ENCODE results near the gene WDR70.

The WDR70 gene

DNA sequence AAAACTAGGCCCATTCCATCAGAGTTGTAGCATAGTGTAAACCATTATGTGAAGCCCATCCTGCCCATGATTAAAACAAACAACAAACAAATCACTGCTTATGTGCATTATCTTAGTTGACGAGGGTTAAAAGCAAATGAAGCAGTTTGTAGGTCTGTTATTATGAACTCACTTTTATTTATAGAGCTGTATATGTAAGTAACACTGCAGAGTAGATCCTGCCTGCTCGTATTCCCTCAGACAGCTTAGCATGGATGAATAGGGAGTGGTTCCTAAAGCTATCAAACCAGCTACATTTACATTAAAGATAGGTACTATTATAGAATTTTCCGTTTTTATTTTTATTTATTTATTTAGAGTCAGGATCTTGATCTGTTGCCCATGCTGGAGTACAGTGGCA, 348.1 kb downstream of the WDR70 start:
- no peak for DNase-seq

DNA sequence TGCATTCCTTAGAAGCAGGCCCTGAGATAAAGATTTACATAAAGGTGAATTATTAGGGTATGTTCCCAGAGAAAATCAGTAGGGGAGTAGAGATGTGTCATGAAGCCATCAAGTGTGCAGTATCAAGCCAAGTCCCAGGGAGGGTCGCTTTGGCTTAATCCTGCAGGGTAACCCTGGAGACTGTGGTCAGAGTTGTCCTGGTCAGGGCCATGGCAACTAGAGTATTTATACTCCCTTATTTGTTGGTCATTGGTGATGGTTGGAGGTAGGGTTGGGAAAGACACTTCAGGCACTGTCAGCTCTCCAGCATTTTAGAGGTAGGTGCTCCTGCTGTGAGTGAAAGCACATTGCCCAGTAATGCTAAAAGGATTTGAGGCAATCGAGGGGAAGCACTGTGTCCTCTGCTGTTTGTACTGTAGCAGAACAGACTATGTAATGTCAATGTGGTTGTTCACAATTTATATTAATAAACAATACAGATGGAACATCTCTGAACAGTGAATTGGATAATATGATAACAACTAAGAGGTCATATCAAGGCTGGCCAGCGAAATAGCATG, 351.9 kb downstream of the WDR70 start:
- DNase-seq, result no peak

DNA sequence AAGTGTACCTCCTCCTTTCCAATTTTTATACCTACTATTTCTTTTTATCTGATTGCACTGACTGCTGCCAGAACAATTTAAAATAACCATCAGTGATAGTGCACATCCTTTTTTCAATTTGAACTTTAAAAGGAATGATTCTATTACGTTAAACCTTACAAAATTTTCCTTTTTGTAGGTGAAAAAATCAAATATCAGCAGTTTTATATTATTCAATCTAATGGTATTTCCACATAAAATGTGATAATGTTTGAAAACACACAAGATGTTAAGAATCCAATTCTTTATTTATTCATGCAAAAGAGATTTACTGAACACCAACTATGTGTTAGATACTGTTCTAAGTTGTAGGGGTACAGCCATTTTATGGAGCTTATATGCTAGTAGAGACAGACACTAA, 355.0 kb downstream of the WDR70 start:
- no peak for DNase-seq

DNA sequence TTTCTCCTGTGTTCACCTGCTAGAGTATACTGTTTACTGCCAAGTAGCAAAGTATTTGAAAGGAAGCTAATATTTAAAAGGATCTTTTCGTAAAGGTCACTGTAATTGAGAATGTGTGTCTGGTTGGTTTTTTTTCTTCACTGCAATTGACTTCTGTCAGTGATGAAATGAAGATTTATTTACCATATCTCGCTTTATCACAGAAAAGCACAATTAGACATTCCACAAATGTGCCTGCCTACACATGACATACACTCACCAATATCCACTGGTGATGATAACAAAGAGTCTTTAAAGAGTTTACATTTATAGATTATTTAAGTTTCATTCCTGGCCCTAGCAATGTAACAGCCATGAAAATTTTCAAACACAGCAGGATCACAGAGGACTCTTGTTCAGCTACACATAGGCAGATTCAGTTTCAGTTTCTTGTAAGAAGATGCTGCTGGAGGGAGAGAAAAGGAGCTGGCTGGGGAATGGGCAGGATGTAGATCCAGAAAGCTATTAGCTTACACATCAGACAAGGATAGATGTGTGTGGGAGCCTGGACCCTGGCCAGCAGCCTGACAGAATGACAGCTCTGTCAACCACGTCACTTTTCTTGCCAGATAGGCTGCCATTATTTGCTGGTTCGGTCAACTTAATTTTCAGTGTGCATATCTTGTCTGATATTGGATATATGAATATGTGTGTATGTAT, 356.7 kb downstream of the WDR70 start:
- DNase-seq, result no peak

DNA sequence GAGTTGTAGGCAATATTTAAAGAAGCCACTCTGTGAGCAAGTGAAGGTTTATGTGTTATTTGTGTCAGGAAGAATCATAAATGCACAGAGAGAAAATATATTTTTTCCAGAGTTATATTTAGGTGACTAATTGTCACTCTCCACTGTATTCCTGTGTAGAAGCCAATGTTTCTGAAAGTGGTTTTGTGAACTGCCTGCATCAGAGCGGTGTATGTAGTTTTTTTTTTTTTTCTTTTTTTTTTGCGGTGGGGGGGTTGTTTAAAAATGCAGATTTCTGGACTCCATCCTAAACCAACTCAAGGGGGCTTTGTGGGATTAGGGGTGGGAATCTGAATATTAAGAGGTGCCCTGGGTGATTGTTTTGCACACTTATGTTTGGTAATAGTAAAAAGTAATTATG, 357.3 kb downstream of the WDR70 start:
- no peak for DNase-seq

DNA sequence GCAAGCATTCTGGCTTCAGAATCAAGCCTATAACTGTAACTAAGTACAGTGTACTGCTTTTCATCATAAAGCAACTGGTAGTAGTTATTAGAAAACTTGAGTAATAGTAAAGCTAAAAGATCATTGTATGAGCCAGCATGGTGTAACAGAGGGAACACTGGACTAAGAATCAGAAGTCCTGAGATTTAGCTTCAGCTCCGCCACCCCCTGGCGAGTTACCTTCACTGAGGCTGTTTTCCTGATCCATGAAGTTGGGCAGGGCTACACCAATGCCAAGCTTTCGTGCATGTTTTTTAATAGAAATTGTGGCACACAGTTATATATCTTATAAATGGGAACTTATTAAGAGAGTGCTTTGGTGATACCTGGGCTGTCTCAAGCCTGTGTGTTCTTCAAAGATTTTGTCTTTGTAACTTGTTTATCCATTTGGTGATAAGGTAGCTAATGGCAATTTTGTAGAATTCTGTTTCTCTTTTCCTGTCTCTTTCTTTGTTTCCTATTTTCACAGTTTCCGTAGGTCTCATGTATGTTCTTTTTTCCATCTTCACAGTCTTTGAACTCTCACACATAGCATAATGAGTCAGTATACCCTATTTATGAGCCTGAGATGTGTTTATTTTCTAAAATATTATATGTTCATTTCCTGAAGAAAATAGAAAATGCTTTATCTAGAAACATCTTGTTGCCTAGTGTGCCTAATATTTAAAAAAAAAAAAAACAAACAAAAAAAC, 358.4 kb downstream of the WDR70 start:
- DNase-seq, result no peak

DNA sequence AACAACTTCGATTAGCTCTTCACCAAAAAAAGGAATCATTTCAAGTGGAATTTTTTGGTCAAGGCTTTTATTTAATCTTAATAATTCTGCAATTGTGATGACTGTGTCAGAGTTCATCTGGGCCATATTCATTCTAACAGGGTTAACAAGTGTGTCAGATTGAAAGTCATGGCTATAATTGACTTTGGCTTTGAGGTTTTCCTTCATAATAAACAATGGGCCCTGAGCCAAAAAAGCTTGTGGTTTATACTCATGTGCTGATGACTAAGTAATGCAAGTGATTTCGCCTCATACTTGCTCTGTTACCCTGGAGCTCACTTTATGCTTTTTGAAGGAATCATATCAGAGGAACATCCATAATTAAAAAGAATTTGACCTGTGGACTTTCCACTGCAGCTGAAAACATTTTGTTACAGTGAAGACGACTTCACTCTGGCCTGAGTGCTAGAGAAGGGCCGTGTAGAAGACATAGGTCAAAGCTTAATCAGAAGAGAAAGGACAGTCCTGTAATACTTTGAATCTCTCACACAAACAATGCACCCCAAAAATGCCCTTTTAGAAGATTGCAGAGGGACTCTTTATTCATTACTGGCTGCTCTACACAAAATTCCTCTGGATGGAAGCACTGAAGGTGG, 359.1 kb downstream of the WDR70 start:
- no peak for DNase-seq

DNA sequence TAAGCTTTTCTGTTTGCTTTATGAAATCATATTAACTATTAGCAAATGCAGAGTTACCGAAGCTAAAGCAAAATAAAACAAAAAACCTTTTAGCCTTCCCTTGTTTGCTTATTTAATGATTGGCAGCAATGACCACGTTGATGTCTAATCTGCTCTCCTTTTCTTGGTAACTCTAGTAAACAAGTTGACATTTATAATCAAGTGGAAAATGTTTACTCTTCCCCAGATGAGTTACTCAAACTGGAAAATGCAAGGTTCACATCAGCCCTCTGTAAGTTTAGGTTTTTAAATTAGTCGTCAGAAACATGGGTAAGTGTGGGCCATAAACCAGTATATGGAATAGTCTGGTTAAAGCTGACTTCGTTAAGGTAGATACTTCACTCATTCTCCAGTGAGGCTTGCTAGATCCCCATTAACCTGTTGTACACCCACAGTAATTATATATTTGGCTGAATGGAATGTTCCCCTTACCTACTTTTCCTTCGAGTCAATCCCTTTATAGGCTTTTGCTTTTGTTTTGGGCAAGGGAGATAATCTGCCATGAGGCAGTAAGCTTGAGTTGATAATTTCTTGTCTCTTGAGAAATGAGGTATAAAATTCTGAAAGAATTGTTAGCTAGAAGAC, 359.9 kb downstream of the WDR70 start:
- no peak for DNase-seq

DNA sequence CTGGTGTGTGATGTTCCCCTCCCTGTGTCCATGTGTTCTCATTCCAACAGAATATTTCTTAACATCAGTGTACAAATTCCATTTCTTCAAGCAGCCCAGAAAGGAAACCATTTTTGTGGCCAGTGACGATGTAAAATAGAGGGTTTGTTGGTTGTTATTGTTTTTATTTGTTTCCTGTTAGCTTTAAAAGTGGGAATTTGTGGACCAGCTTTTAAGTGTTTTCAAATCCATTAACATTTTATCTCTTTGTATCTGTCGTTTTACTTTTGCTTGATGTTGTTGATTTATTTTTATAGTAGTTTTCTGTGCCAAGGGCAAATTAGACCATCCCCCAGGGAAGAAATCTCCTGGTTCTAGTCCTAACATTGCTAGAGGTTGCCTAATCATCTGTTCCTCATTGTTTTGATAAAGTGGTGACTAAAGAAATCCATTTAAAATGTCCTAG, 360.7 kb downstream of the WDR70 start:
- DNase-seq, result no peak

DNA sequence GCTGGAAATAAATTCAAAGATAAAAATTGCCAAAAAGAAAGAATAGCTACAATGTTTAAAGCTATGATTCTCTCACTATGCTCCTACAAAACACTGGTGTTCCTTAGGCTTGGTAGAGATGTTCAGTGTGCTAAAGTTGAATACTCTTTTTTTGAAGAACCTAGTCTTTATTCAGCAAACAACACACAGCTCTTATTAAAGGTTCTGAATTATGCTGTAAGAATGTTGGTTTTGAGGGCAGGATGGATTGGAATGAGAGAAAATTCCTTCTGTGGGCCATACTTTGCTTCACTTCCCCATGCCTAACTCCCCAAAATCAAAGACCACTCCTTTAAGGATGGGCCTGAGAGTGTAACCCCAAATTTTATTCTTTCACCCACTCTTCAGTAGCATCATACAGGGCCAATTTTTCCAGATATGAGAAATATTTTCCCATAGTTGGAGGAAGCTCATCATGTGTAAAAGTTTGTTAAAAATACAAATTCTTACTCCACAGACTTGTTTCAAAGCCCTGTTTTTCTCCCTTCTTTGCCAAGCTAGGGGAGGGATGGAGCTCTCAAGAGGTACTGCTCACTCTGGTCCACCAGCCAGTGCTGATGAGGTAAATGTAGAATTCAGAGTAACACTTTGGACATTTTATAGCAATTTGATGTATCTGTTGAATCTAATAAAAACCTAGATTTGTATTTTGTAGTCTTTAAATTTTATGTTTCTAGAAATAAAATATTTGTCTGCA, 361.4 kb downstream of the WDR70 start:
- DNase-seq, result no peak

DNA sequence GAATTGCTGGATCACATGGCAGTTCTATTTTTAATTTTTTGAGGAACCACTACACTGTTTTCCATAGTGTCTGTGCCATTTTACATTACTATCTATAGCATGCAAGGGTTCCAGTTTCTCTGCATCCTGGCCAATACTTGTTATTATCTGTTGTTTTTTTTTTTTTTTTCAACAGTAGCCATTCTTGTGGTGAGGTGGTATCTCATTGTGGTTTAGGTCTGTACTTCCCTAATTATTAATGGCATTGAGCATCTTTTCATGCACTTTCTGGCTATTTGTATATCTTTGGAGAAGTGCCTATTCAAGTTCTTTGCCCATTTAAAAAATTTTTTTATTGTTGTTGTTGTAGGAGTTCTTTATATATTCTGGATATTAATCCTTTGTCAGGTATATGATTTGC, 363.0 kb downstream of the WDR70 start:
- DNase-seq, result no peak

DNA sequence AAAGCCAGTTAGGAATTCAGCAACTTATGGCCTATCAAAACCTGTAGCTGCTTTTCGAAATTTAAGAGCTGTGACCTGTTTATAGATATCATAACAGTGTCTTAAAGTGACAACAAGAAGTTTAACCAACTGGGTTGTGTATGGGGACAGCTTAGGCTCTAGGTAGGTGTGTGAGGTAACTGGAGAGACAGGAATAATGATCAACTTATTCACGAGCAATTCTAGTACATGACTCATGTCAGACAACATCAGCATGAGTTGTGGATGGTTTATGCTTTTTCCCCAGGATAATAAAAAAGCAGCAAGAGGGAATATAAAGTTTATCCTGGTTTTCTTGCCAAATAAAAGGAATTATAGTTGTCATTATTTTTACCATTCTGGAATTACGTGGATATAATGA, 372.1 kb downstream of the WDR70 start:
- no peak for DNase-seq

DNA sequence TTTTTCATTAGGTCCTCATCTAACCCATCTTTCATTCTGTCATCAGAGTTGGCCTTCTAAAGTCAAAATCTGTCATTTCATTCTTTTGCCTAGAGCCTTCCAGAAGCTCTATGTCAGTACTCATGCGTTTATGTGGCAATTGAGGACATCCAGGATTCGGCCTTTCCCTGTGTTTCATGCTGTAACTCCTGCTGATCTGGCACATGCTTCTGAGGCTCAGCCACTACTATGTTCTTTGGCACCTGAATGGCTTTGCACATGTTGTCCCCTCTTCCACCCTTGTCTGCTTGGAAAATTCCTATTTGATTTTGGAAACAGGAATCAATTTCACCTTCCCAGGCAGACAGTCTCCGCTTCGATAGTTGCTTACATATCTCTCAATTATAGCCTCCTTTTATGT, 375.9 kb downstream of the WDR70 start:
- DNase-seq, result no peak

DNA sequence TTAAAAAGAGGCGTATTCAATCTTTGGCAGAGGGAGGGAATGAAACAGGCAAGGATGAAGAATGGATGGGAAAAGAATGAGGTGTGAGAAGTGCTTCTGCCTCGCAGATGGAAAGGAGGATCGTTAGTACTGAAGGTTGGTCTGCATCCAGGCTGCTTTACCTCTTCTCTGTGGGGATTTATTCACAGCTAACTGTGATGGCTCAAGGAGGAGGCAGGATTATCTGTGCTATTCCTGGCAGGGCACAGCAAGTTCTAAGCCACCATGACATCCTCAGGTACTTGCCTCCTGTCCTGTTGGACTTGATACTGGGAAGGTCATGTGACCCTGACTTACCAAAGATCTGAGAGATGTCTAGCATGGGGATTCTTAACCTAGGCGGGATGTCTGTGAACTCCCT, 376.5 kb downstream of the WDR70 start:
- no peak for DNase-seq

DNA sequence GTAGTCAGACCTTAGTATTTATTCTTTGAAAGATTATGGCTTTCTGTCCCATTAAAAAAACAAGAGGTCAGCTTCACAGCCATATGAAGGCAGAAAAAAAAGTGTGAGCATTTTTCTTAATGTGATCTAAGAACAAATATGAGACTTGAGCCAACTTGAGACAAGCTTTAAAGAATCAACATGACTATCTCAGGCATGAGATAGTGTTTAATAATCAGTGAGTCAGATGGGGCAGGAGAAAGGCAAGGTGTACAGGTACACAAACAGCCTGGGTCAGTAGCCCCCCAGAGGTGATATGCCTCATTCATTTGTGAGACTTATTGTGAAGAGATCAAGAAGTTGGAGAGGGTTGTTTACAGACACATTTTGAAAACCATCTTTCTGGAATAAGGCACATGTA, 377.1 kb downstream of the WDR70 start:
- no peak for DNase-seq

DNA sequence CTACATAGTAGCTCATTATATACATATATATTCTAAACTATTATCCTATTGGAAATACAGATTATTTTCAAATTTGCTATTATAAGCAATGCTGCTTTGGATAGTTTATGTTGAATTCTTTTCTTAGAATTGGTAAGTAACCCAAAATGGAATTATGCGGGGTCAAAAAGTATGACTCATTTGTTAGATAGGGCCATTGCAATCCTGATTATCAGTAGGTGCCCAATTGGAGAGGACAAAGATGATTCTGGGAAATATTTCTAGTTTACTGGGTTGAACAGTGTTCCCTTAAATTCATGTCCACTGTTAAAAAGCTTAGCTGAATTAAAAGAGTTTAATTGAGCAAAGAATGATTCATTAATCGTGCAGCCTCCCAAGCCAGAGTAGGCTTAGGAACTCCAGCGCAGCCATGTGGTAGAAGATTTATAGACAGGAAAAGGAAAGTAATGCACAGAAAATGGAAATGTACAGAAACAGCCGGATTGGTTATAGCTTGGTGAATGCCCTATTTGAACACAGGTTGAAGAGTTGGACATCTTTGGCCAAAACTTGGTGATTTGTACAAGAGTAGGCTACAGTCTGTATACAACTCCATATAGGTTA, 379.0 kb downstream of the WDR70 start:
- no peak for DNase-seq

DNA sequence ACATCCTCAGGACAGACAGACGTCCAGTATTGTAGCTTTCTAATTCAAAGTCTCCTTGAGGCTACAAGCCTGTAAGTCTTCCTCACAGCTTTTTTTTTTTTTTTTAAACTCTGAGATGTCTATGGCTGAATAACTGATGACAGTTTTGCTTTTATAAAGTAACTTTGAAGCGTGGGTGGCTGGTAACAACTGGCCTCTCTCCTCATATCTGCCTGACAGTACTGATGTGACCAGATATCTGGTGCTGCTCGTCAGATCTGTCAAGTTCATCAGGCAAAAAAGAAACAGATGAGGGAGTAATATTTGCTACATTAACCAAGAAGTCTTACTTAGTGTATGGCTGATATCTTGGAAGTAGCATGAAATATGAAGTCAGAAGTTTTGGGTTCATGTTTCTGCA, 388.1 kb downstream of the WDR70 start:
- DNase-seq, result no peak

DNA sequence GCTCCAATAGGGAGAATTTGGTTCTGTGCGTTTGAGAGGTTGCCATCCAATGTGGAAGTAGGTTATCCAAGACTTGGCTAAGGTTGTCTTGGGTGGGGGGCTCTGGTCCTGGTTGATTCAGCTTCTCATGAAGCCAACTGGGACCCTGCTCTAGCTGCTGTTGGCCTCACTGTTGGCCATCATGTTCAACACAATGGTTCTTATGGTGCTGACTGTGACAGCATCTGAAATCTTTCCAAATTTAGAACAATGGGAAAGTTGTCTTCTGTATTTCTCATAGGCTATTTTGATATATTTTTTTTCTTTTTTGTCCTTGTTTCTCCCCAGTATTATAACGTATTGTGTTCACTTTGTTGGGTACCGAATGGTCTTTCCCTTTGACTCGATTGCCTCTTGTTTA, 388.8 kb downstream of the WDR70 start:
- DNase-seq, result no peak

DNA sequence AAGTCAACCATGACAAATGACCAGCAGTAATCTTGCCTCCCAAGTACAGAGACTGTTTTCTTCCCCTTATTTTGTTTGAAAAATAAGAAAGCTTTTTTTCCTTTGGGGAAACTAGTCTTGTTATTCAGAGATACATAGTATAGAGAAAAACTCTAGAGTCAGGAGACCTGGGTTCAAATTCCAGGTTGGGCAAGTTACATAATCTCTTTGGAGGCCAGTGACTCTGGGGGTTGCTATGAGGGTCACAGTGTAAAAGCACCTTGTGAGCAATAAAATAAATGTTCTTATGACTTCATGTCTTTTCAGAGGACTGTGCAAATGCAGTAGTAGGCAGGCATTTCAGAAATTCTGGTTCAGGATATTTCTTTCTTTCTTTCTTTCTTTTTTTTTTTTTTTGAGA, 389.3 kb downstream of the WDR70 start:
- no peak for DNase-seq

DNA sequence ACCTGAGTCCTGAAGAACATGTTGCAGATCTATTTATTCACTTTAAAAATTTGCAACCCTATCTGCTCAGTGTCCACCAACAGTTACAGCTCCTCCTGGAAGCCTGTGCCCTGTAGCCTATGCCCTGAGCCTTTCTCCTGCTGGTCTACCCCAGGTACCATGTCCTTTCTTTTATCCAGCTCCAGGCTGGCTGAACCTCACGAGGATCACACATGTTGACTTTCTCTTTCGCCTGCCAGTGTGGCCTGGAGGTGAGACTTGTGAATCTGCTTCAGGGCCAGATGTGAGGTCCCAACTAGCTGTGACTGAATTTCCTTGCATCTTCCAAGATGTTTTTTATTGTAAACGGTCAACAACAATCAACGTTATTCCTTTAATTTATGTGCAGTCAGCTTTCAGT, 390.0 kb downstream of the WDR70 start:
- no peak for DNase-seq

DNA sequence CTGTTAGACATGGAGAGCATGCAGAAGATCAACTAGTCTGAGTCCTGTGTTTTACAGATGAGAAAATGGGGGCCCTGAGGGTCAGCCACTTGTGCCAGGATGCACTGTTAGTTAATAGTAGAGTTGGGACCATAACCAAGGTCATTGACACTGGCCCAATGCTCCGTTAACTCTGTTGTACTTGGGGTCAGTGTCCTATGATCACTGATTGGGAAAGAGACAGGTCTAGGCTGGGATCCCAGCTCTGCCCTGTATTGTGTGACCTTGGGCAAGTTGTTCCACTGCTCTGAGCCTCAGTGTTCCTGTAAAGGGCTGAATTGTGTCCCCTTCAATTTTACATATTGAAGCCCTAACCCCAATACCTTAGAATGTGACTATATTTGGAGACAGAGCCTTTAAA, 390.7 kb downstream of the WDR70 start:
- DNase-seq, result no peak

DNA sequence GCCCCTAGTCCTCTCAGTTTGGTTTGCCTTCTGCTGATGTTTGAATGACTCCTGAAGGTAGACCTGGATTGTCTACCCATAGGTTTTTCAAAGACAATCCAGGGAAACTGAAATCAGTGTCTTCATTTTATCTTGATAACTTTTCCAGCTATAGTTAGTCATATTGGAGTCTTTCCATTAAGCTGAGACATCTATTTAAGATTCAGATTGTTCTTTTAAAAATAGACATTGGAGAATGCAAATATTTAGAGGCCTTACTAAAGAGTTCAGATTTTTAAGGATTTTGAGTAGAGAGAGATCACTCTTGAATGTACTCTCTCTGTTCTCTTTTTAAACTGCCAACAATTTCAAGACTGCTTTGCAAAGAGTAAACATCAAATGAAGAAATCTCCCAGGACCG, 391.7 kb downstream of the WDR70 start:
- DNase-seq, result no peak

Measured in activated CD8-positive, alpha-beta memory T cell treated with anti-CD3 and anti-CD28 coated beads, Interleukin-2, amount 50 U/mL, for 4 hours (primary cell).